ENCODE results near the gene GNRH2. TPM values are rescaled to one million over a fixed set of nuclear protein-coding genes. Genes with fewer than 3 reads are reported as not detected.
A peak's percentile ranks its signal among the peaks of the same experiment; 100 is the strongest.

Gene GNRH2
- total and polyA plus RNA-seq, 2 of the 8 experiments (the other 6 are each of a cell fraction or from before 2014, with no cell fraction given): 0.09 to 0.82 TPM

GRCh38 chr20:3045816-3046676 is 2.6 kb downstream of the GNRH2 start, which contains the start of gene MRPS26 (continued):
- TF ChIP-seq TAF7 (optimal IDR thresholded peaks at IDR 0.05; ENCODE audit: borderline replicate concordance, low read depth, low read length) (peak; percentile 71), ZNF274 (IDR thresholded peaks at IDR 0.05; ENCODE audit: borderline replicate concordance, extremely low read depth, low read length) (no peak), EZH2 (IDR thresholded peaks at IDR 0.05; ENCODE audit: low read depth, low read length, severe bottlenecking) (no peak), KDM1A (IDR thresholded peaks at IDR 0.05; ENCODE audit: borderline replicate concordance, low read length) (no peak), MAX (IDR thresholded peaks at IDR 0.05) (peak; percentile 7; the same call in 1 of the 2 replicates), RFX5 (IDR thresholded peaks at IDR 0.05; ENCODE audit: borderline replicate concordance, low read depth, low read length) (no peak), JUND (IDR thresholded peaks at IDR 0.05; ENCODE audit: low read length) (no peak), KDM5A (IDR thresholded peaks at IDR 0.05; ENCODE audit: low read length) (no peak), SP2 (IDR thresholded peaks at IDR 0.05; ENCODE audit: low read length) (no peak), CHD7 (IDR thresholded peaks at IDR 0.05; ENCODE audit: insufficient replicate concordance, low read length) (no peak)

All from H1 (cell line).